Measurements from ENCODE around the gene SLC40A1.

SLC40A1 gene

GRCh38 chr2:189566046-189566445 lies 14.5 kb downstream of the SLC40A1 start:
- DNase-seq (ENCODE audit: low spot score) = no peak

GRCh38 chr2:189561371-189562038 lies 19.1 kb downstream of the SLC40A1 start:
- no peak for DNase-seq (ENCODE audit: low spot score)

DNA sequence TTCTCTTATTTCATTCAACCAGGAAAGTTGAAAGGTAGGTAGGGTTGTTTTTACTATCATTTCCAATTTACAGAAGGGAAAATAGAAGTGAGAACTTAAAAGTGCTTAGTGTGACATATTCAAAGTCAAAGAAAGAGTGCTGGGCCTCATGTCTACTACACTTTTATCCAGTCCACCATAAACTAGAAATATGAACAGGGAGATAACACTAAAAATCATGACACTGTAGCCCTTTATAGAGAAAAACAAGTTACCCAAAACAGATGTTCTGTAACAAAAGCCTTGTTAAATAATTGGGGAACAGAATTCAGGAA lies 20.4 kb downstream of the SLC40A1 start:
- DNase-seq (ENCODE audit: low spot score) = no peak

- DNase-seq (ENCODE audit: low spot score) = no peak
Measured at GRCh38 chr2:189559579-189560272, 20.9 kb downstream of the SLC40A1 start.

DNA sequence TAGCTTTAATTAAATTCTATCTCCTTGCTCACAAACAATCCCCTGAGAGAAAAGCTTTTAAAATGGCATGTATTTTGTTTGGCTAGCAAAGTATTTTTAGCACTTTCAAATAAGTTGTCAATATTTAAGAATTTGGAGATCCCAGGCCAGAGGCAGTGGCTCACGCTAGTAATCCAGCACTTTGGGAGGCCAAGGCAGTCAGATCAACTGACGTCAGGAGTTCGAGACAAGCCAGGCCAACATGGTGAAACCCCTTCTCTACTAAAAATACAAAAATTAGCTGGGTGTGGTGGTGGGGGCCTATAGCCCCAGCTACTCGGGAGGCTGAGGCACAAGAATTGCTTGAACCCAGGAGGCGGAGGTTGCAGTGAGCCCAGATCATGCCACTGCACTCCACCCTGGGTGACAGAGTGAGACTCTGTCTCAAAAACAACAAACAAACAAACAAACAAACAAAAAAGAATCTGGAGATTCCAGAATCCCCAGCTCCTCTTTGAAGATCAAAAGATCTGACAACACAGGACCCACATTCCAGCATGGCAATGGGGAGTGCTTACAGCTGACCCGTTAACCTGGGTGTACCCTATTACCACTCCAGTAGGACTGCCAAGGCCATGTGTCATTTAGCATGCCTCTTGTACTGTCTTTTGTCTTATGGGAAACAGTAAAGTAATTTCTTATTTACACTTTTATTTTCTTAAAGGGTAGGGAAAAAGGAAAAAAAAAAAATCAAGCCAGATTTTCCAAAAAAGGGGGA lies 21.9 kb downstream of the SLC40A1 start:
- no peak for DNase-seq (ENCODE audit: low spot score)

DNA sequence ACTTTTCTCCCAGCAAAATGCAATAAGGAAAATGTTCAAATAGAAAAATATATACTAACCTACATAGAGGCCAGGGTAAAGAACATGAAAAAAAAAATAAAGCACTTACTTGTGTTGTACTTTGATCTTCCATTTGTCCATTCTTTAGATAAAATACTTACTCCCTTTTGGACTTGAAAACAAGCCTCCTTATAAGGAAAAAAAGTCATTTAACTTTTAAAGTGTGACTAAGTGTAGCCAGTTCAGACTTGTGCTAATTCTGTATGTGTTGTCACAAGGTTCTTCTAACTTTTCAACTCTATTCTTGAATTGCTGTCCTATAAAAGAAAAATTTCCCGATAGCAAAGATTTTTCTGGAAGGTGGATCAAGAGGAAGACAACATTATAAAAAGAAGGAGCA lies 23.2 kb downstream of the SLC40A1 start:
- no peak for DNase-seq (ENCODE audit: low spot score)

DNA sequence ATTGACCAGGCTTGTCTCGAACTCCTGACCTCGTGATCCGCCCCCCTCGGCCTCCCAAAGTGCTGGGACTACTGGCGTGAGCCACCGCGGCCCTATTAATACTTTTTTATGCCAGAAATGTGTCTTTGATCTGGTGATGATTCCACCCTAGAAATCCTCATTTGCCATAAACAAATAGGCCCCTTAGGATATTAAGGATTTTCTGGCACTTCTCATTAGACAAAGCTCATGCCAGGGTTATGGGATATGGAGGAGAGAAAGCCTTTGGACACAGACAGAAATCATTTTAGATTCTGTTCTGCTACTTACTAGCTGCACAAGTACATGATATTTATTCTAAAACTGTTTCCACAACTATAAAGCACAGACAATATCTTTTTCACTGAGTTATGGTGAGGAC lies 24.1 kb downstream of the SLC40A1 start:
- no peak for DNase-seq (ENCODE audit: low spot score)

DNA sequence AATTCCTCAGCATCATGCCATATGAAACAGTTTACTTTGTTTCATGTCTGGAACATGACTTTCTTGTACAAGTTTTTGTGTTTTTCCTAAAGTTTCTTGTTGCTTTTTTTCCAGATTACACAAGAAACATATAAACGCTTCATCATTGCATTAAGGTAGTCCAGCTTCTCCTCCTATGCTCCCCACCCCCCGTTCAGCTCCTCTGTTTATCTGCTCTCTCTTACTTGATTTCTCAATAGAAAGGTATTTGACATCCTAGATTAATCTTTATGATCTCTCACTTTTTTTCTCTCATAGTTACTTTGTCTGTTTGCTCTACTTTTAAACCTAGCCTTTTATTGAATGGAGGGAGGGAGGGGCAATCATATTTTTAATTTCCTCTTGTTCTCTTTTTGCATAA lies 25.4 kb downstream of the SLC40A1 start:
- DNase-seq (ENCODE audit: low spot score) = no peak

DNA sequence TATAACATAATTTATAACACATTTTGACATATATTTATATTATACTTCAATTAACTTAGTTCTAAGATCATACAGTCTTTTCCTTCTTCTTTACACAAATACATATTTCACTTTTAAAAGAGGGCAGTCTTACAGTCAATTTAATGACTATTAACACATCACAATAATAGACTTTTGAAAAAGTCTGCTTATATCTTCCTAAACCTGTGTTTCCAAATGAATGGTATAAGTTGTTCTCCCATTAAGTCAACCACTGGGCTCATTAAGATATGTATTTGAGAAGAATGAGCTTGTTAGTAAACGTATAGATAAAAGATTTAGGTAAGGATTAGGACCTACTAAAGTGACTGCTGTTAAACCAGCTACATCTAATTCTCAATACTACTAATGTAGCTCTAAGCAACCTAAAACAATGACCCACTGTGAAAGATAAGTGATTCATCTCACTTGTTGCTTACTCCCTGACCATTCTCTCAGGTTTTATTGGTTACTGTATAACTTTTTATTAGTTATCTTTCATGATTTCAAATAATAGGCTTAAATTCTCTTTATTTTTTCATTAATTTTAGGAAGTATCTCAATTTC lies 27.0 kb downstream of the SLC40A1 start:
- DNase-seq (ENCODE audit: low spot score) = no peak

DNA sequence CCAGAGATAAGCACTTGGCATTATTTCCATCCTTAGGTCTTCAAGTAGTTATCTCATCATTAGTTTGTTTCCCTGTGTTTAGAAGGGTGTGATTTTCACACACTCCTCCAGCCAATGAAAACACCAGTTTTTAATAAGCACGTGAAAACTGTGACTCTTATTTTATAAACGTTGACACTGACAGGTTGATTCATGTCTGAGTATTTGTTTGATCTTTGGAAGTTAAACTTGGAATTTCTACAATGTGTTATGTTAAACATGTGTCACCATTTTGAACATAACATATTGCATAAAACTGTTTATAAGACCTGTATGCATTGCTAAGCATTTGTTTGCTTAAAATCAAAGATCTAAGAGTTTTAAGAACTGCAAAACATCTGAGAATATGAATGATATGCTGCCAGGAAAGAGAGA lies 27.6 kb downstream of the SLC40A1 start:
- no peak for DNase-seq (ENCODE audit: low spot score)

GRCh38 chr2:189552334-189552990 lies 28.1 kb downstream of the SLC40A1 start:
- no peak for DNase-seq (ENCODE audit: low spot score)

DNA sequence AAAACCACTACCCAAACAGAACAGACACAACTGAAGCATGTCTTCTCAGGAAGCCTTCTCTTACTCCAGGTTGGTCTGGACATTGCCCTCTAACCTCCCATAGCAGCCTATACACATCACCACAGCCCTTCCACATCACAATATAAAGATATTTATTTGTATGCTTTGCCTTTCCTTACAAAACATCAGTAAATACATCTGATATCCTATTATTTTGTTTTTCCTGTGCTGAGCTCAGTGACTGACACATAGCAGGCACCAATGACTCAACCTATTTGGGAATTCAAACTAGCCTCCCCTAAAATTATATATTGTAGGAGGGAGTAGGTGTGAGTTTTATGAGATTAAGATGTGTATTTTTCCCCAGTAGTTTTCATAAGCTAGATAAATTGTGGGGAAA lies 28.8 kb downstream of the SLC40A1 start:
- no peak for DNase-seq (ENCODE audit: low spot score)

GRCh38 chr2:189549449-189549832 lies 31.1 kb downstream of the SLC40A1 start:
- DNase-seq (ENCODE audit: low spot score) = no peak

DNA sequence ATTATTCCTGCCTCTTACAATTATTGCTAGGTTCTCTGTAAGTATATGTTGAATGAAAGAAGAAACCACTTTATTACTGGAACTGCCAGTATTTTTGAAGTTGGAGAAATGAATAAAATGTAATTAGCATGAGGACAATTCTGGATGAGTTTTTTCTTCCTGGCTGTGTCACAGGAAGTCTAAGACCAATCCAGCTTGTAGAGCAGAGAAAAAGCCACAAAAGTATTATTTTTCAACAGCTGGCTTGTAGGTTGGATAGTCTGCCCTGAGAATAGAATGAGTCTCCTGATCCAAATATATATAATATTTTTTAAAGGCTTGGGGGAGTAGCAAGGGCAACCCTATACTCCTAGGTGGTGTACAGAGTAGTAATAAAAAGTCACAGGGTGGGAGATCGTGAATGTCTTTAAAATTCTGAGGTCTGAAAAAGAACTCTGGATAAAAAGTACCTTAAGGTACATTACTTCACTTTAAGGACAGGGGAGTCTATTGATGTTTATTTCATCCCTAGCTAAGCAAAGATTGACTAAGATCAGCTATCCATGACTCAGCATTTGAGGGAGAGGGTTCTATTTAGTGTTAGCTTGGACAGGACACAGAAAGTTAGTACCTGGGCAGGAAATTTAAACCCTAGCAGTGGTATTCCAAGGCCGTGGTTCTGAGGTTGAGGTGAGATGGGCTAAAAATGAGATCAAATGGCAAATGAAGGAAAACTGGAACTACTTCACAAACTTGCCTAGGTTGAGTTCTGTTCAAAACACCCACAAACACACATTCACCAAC lies 31.7 kb downstream of the SLC40A1 start:
- no peak for DNase-seq (ENCODE audit: low spot score)

DNA sequence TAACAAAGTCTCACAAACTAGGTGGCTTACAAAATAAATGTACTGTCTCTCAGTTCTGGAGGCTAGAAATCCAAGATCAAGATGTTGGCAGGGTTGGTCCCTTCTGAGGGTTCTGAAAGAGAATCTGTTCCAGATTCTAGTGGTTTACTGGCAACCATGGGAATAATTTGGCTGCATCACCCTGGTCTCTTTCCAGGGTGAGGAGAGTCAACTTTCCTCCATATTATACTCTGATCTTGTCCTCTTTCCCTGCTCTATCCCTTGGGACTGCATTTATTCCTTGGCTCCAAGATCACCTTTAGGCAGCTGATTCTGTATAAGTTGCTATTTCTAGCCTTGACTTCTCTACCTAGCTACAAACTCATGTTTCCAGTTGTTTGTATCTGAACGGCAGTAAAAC lies 35.2 kb downstream of the SLC40A1 start:
- DNase-seq (ENCODE audit: low spot score) = no peak

DNA sequence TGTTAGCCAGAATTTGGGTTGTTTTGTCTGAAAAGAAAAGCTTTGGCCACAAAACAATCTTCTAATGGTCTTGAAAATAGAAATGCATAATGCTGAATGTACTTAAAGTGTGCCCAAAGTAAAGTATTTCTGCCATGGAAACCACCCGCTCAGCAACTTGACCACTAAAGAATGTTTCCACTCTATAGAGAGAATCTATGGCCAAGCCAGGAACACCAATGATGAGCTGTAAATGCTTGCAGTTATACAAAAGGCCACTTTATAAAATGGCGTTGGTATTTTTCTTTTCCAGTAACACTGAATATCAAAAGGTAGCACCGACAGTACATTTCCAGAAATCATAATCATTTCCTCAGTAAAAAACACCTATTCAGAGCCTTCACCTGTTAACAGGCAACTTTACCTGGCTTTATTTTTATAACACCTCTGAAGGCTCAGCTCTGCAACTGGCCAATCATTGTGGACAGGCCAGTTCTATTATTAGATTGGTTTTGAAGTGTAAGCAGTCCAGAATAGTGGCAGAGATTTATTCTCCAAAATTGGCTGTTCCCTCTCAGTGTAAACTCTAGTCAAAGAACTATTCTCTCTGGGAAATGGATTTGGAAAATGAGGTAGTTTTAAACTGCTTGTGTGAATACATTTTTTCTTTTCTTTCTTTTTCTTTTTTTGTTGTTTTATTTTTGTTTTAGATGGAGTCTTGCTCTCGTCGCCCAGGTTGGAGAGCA lies 36.1 kb downstream of the SLC40A1 start:
- no peak for DNase-seq (ENCODE audit: low spot score)

- DNase-seq (ENCODE audit: low spot score) = no peak
Measured at GRCh38 chr2:189543367-189543766, 37.2 kb downstream of the SLC40A1 start.

DNA sequence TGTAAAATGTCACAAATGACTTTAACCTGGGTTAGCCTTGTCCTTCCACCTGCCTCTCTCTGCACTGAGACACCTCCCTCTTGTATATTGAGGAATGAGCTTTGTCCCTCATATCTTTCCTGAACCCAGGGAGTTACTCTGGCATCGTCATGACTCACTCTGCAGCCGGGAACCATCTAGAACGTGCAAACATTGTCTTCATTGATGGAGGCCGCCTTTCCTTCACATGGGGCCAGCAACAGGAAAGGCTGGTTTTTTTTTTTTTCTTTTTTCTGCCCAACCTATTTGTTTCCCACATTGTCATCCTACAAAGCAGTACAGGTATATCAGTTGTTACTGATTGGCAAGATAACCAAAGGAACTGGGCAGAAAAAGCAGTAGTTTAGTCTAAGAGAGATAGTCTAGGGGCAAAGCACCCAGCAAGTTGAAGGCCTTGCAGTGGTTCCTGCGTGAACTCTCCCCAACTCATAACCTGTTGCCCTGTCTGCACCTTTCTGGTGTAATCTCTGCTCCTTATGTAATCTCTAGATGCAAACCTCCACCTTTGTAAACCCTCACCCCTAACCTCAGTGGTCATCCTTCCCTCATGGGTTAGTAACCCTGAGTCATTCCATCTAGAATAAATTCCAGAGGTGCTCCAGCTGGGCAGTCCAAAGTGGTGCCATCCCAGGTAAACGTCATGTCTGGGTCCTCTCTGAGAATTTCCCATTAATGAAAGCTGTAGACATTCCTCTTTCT lies 38.3 kb downstream of the SLC40A1 start:
- no peak for DNase-seq (ENCODE audit: low spot score)

- DNase-seq (ENCODE audit: low spot score) = no peak
Measured at GRCh38 chr2:189541591-189541990, 39.0 kb downstream of the SLC40A1 start.

DNA sequence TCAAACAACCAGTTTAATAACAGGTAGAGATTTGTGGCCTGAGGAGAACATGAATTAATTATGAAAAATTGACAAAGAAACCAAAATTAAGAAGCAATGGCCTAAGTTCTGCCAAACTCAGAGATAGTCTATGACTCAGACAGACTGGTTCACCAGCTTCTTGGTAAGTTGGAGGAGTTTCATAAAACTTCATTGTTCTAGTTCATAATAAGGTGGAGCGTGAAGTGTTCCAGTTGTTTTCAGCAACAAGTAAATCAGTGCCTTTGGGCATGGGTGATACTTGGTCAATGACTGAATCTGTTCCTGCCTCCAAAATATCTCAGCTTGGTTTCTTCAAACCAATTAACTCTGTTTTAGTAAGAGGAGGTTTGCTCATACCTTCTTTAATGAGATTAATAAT lies 40.0 kb downstream of the SLC40A1 start:
- DNase-seq (ENCODE audit: low spot score) = no peak
